Activated T-cell treated with anti-CD3 and anti-CD28 coated beads, Interleukin-2, amount 50 U/mL, for 72 hours (primary cell): ENCODE results near the gene RTP4. TPM values are rescaled to one million over a fixed set of nuclear protein-coding genes. Genes with fewer than 3 reads are reported as not detected.

Source experiments
- ATAC-seq, 2 donors: fragments of 150-1000 bp; cut with Tn5 transposase; replicated peaks in 1 of 2; 2 replicates each; pipeline ENCODE4 v1.10.0; 2021; ENCODE audit warnings: moderate library complexity in 2 of 2, mild to moderate bottlenecking in 1 of 2
- DNase-seq, 2 donors: peaks; one replicate each; pipeline ENCODE4 v3.0.0; 2021 to 2022; ENCODE audit warnings: mixed read lengths in 1 of 2
- H3K27ac Mint-ChIP-seq: one replicate; pipeline ENCODE4 v1.8.0; 2022; ENCODE audit warnings: mild to moderate bottlenecking, moderate library complexity, mixed read lengths
- H3K27me3 Mint-ChIP-seq: one replicate; pipeline ENCODE4 v1.8.0; 2022; ENCODE audit warnings: low read depth, mixed read lengths
- H3K36me3 Mint-ChIP-seq, 2 donors: one replicate each; pipeline ENCODE4 v1.8.0; 2022; ENCODE audit warnings: mixed read lengths in 2 of 2, mild to moderate bottlenecking in 1 of 2; ENCODE audit not compliant: insufficient read depth in 2 of 2
- H3K4me1 Mint-ChIP-seq: one replicate; pipeline ENCODE4 v1.8.0; 2022; ENCODE audit warnings: low read depth, mixed read lengths
- H3K4me3 Mint-ChIP-seq, 2 donors: one replicate each; pipeline ENCODE4 v1.8.0; 2022; ENCODE audit warnings: mild to moderate bottlenecking in 2 of 2, mixed read lengths in 2 of 2, moderate library complexity in 2 of 2
- H3K9me3 Mint-ChIP-seq, 2 donors: one replicate each; pipeline ENCODE4 v1.8.0; 2022; ENCODE audit warnings: mixed read lengths in 2 of 2
- total RNA-seq, 2 donors: library from RNA; stranded (reverse); gene quantifications; one replicate each; pipeline ENCODE4 v1.2.3, GENCODE V29; 2022

Gene RTP4
- total RNA-seq: 1 to 10 TPM; 2.8 to 3.4 TPM

GRCh38 chr3:187368251-187369088 lies at the start of gene RTP4:
TSS of gene RTP4 (plus strand) at chr3:187368385. CDS start at chr3:187368442, 57 bp downstream.
- H3K4me3 Mint-ChIP-seq: peak within 1 kb of the TSS; percentile 88 to 90
- H3K9me3 Mint-ChIP-seq: no peaks in the 10 kb centered on the region
- H3K27me3 Mint-ChIP-seq: no peaks in the 10 kb centered on the region
- ATAC-seq (peak; percentile 90 to 92), DNase-seq (peak; percentile 40 to 53)
- peaks cover 21% of the 10 kb centered on the region for H3K4me1 Mint-ChIP-seq
- H3K27ac Mint-ChIP-seq: peak within 1 kb of the TSS; percentile 97
- peaks cover 1 to 6% of the 10 kb centered on the region in 2 donors for H3K36me3 Mint-ChIP-seq

- peak in 1 of 2 donors; percentile 39 for ATAC-seq
- Mint-ChIP-seq H3K4me3 (peak overlapping the region in 1 of 2 donors; percentile 46), H3K27ac (no peak overlapping the region), H3K9me3 (no peaks in the 10 kb centered on the region), H3K4me1 (peaks cover 8% of the 10 kb centered on the region), H3K36me3 (no peaks in the 10 kb centered on the region), H3K27me3 (peaks cover 56% of the 10 kb centered on the region)
- DNase-seq: peak; percentile 32 to 46
These were observed 49.2 kb upstream of the RTP4 start for GRCh38 chr3:187318819-187319616.

DNA sequence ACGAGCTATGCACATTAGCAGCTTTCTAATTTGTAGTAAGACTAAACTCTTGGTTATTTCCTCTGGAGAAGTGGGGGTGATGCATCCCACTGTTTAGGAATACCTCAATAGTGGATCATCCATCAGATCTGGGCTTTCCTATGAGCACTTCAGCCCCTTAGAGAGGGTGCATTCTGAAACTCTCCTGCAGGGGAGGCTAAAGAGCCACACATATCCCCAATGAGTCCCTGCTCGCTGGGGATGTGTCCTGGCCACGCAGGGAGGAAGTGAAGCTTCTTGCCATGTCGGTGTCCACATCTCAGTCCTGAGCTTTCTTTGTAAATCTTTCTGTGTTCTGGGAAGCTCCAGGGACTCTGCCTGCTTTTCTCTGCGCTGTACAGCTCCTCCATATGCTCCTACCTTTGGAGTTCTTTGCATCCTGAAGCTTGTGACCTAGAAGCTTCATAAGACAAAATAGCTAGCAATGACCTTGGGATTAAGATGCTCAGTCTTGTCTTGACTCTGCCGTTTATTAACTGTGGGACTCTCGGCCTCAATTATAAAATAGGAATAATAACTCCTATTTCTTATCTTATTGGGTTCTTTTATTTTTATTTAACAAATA lies 48.4 kb upstream of the RTP4 start:
- Mint-ChIP-seq H3K9me3 (no peaks in the 10 kb centered on the region), H3K4me1 (peaks cover 8% of the 10 kb centered on the region), H3K36me3 (no peaks in the 10 kb centered on the region), H3K4me3 (no peak overlapping the region), H3K27me3 (peaks cover 48% of the 10 kb centered on the region), H3K27ac (no peak overlapping the region)
- DNase-seq (peak; percentile 61 to 72), ATAC-seq (peak; percentile 79 to 87)

- Mint-ChIP-seq H3K27me3 (peaks cover 33% of the 10 kb centered on the region), H3K4me3 (no peak overlapping the region), H3K4me1 (peaks cover 8% of the 10 kb centered on the region), H3K27ac (no peak overlapping the region), H3K36me3 (no peaks in the 10 kb centered on the region), H3K9me3 (no peaks in the 10 kb centered on the region)
- no peak for DNase-seq
- ATAC-seq: no peak
These were observed 46.4 kb upstream of the RTP4 start for GRCh38 chr3:187321766-187322165.

- ATAC-seq: no peak
- no peak for DNase-seq
- Mint-ChIP-seq H3K27ac (no peak overlapping the region), H3K36me3 (no peaks in the 10 kb centered on the region), H3K27me3 (peaks cover 28% of the 10 kb centered on the region), H3K4me1 (peaks cover 8% of the 10 kb centered on the region), H3K4me3 (no peak overlapping the region), H3K9me3 (no peaks in the 10 kb centered on the region)
These were observed 45.9 kb upstream of the RTP4 start for GRCh38 chr3:187322291-187322690.

DNA sequence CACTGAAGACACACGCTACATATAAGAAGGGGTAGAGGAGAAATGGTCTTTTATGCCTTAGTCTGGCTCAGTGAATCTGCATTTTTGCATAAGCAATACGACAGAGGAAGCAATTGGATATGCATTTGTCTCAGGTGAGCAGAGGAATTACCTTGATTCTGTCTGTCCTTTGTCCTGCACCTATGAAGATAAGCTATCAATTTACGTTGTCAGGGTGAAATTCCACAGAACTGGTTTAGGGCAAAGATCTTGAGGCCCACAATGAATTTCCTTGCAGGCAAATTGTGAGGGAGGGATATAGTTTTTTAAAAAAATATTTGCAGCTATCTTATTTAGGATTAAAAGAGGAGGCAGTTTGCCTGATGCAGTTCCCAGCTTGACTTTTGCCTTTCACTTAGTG lies 45.1 kb upstream of the RTP4 start:
- no peaks in the 10 kb centered on the region for H3K36me3 Mint-ChIP-seq
- no peaks in the 10 kb centered on the region for H3K9me3 Mint-ChIP-seq

DNA sequence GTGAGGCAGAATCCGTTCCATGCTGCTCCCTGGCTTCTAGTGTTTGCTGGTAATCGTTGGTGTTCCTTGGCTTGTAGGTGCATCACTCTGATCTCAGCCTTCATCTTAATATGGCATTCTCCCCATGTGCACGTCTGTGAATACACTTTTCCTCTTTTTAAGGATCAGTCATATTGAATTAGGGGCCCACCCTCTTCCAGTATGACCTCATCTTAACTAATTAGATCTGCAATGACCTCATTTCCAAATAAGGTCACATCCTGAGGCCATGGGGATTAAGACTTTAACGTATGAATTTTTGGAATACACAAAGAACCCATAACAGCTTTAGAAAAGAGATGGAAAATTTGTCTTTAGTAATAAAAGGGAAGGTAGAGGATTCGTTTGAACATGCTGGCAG lies 42.6 kb upstream of the RTP4 start:
- Mint-ChIP-seq H3K27ac (no peak overlapping the region), H3K27me3 (peaks cover 7% of the 10 kb centered on the region), H3K9me3 (no peaks in the 10 kb centered on the region), H3K4me1 (no peaks in the 10 kb centered on the region), H3K36me3 (no peaks in the 10 kb centered on the region), H3K4me3 (no peak overlapping the region)
- ATAC-seq (no peak), DNase-seq (no peak)

More for the DNA sequence above, 45.1 kb upstream of the RTP4 start:
- ATAC-seq: no peak
- peaks cover 8% of the 10 kb centered on the region for H3K4me1 Mint-ChIP-seq
- no peak overlapping the region for H3K4me3 Mint-ChIP-seq
- peaks cover 22% of the 10 kb centered on the region for H3K27me3 Mint-ChIP-seq
- H3K27ac Mint-ChIP-seq: no peak overlapping the region
- no peak for DNase-seq

DNA sequence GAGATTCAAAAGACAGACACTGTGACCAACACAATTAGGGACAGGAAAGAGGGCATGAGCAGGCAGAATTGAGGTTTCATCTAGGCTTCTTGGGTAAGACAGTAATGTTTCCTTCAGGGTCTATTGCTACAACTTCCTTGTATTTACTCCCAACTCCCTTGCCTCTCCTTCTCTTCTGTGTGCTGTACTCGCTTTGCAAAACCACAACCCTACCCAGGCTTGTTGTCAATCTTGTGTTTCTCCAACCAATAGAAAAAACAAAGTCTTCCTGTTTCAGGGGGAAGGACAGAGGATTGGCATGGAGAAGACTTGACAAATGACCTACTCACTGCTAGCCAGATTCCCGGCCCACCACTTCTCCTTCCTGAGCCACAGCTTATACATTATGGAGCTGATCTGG lies 40.3 kb upstream of the RTP4 start:
- H3K27ac Mint-ChIP-seq: no peak overlapping the region
- H3K9me3 Mint-ChIP-seq: no peaks in the 10 kb centered on the region
- peaks cover 11% of the 10 kb centered on the region for H3K27me3 Mint-ChIP-seq

DNA sequence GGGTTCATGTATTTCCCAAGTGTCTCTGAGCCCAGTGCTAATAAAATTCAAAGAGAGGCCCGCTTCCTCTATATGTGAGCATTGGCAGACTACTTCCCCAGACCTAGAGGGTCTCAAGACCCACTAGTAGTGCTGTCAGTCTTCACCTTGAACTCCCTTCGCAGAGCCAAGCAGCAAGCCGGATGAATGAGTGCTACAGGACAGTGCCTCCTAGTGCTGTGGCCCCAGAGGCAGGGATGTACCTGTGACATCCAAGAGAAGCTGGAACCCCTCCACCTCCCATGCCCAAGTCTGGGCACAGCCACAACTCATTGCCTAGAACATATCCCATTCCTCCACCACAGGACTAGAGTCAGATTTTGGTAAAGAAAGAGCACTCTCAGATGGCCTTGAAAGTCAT lies 39.5 kb upstream of the RTP4 start:
- Mint-ChIP-seq H3K9me3 (no peaks in the 10 kb centered on the region), H3K4me3 (no peak overlapping the region), H3K27ac (no peak overlapping the region), H3K36me3 (no peaks in the 10 kb centered on the region), H3K27me3 (peaks cover 11% of the 10 kb centered on the region), H3K4me1 (no peaks in the 10 kb centered on the region)
- ATAC-seq (no peak), DNase-seq (no peak)

More for the DNA sequence above, 40.3 kb upstream of the RTP4 start:
- DNase-seq: no peak
- Mint-ChIP-seq H3K36me3 (no peaks in the 10 kb centered on the region), H3K4me1 (no peaks in the 10 kb centered on the region), H3K4me3 (no peak overlapping the region)
- no peak for ATAC-seq

- Mint-ChIP-seq H3K4me3 (no peak overlapping the region), H3K36me3 (no peaks in the 10 kb centered on the region), H3K4me1 (no peaks in the 10 kb centered on the region), H3K9me3 (no peaks in the 10 kb centered on the region), H3K27ac (no peak overlapping the region), H3K27me3 (peaks cover 34% of the 10 kb centered on the region)
- ATAC-seq: no peak
- no peak for DNase-seq
These were observed 33.3 kb upstream of the RTP4 start for GRCh38 chr3:187334904-187335303.

DNA sequence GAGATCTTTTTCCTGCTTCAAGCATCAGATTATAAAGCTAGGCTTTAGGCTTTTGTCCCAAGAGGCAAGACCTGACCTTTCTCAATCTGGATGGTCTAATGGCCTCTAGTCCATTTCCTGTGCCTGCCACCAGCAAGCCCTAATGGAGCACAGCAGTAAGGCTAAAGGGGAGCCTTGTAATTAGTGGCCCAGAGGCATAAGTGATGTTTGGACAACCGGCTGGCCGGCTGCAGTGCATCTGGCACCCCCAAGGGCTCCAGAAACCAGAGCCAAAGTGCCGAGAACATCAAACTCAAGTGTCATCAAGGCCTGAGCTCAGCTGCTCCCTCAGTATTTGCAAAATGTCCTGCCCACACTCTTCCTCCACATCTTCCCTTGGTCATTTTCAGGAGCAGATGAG lies 31.9 kb upstream of the RTP4 start:
- Mint-ChIP-seq H3K4me1 (peaks cover 4% of the 10 kb centered on the region), H3K27me3 (peaks cover 35% of the 10 kb centered on the region), H3K9me3 (no peaks in the 10 kb centered on the region), H3K27ac (no peak overlapping the region), H3K36me3 (no peaks in the 10 kb centered on the region), H3K4me3 (no peak overlapping the region)
- no peak for DNase-seq
- no peak for ATAC-seq

DNA sequence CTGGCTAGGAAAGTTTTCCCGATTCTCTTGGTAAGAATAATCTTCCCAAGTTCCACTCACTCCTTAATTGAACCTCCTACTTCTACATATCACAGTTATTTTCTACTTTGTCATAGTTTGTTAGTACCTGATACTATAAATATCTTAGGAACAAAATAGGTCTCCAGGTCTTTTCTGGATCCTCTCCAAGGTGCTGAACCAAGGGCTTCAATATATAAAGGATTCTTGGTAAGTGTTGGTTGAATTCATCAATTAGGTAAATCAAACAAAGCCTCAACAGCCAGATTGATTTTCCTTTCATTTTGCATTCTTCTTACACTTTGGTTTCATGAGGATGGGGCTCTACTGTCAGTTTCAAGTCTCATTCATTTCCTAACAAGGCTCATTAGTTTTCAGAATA lies 27.6 kb upstream of the RTP4 start:
- H3K27me3 Mint-ChIP-seq: peaks cover 28% of the 10 kb centered on the region
- H3K4me3 Mint-ChIP-seq: no peak overlapping the region
- H3K27ac Mint-ChIP-seq: no peak overlapping the region
- H3K9me3 Mint-ChIP-seq: no peaks in the 10 kb centered on the region
- H3K4me1 Mint-ChIP-seq: peaks cover 4% of the 10 kb centered on the region
- ATAC-seq: no peak
- H3K36me3 Mint-ChIP-seq: no peaks in the 10 kb centered on the region
- no peak for DNase-seq

GRCh38 chr3:187342255-187342654 lies 25.9 kb upstream of the RTP4 start:
- no peak for ATAC-seq
- Mint-ChIP-seq H3K4me1 (peaks cover 4% of the 10 kb centered on the region), H3K9me3 (no peaks in the 10 kb centered on the region), H3K4me3 (no peak overlapping the region), H3K36me3 (no peaks in the 10 kb centered on the region), H3K27me3 (peaks cover 20% of the 10 kb centered on the region), H3K27ac (no peak overlapping the region)
- no peak for DNase-seq
